ENCODE measurements around the gene CD8A.
"Not testable (repeated sequence)": the region's sequence is repeated elsewhere in the genome, so short reads cannot be mapped to it uniquely, and the experiment has no call there.

DNA sequence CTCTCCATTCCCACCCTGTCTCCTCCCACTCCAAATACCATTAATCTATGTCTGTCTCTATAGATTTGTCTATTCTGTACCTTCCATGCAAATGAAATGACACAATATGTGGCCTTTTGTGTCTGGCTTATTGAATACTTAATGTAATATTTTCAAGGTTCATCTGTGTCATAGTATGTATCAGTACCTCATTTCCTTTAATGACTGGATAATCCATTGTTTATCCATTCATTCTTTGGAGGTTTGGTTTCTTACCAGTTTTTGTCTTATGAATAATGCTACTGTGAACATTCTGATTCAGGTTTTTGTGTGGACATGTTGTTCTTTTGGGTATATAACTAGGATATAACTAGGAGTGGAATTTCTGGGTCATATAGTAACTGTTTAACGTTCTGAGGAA is 55.8 kb downstream of the CD8A start:
- TF ChIP-seq, protein P1, sequence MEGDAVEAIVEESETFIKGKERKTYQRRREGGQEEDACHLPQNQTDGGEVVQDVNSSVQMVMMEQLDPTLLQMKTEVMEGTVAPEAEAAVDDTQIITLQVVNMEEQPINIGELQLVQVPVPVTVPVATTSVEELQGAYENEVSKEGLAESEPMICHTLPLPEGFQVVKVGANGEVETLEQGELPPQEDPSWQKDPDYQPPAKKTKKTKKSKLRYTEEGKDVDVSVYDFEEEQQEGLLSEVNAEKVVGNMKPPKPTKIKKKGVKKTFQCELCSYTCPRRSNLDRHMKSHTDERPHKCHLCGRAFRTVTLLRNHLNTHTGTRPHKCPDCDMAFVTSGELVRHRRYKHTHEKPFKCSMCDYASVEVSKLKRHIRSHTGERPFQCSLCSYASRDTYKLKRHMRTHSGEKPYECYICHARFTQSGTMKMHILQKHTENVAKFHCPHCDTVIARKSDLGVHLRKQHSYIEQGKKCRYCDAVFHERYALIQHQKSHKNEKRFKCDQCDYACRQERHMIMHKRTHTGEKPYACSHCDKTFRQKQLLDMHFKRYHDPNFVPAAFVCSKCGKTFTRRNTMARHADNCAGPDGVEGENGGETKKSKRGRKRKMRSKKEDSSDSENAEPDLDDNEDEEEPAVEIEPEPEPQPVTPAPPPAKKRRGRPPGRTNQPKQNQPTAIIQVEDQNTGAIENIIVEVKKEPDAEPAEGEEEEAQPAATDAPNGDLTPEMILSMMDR (IDR thresholded peaks at IDR 0.05; ENCODE audit: low read depth, low read length, poor library complexity, severe bottlenecking), result not testable (repeated sequence)
- TF ChIP-seq EZH2phosphoT487 (IDR thresholded peaks at IDR 0.05; ENCODE audit: borderline replicate concordance, low read length), result not testable (repeated sequence)
